ENCODE measurements around the gene KCNIP4.

KCNIP4 gene

GRCh38 chr4:21457086-21457840, 491.3 kb downstream of the KCNIP4 start:
- DNase-seq (ENCODE audit: extremely low spot score) = no peak
- TF ChIP-seq FOXM1 (IDR thresholded peaks at IDR 0.05; ENCODE audit: borderline replicate concordance) (no peak), SUZ12 (IDR thresholded peaks at IDR 0.05) (no peak), ELF4 (IDR thresholded peaks at IDR 0.05) (no peak), ARNT (IDR thresholded peaks at IDR 0.05) (no peak), PKNOX1 (IDR thresholded peaks at IDR 0.05) (no peak), SP1 (IDR thresholded peaks at IDR 0.05) (no peak), ZNF384 (IDR thresholded peaks at IDR 0.05) (no peak), CTBP1 (IDR thresholded peaks at IDR 0.05; ENCODE audit: borderline replicate concordance) (no peak), BHLHE40 (IDR thresholded peaks at IDR 0.05; ENCODE audit: borderline replicate concordance) (no peak), TARDBP (IDR thresholded peaks at IDR 0.05) (no peak), FOXK2 (IDR thresholded peaks at IDR 0.05) (no peak), FOXA1 (IDR thresholded peaks at IDR 0.05) (no peak), L3MBTL2 (conservative IDR thresholded peaks at IDR 0.05) (no peak), NFRKB (IDR thresholded peaks at IDR 0.05) (no peak), LEF1 (IDR thresholded peaks at IDR 0.05; ENCODE audit: borderline replicate concordance) (no peak)
- ChIA-PET CTCF (no interaction called here), POLR2A (no interaction called here)

- no peak for TF ChIP-seq SUZ12 (IDR thresholded peaks at IDR 0.05)
- no peak for TF ChIP-seq LEF1 (IDR thresholded peaks at IDR 0.05; ENCODE audit: borderline replicate concordance)
- ChIA-PET POLR2A (no interaction called here), CTCF (no interaction called here)
- no peak for DNase-seq (ENCODE audit: extremely low spot score)
Observed at GRCh38 chr4:21454831-21455230, 493.7 kb downstream of the KCNIP4 start.

GRCh38 chr4:21454201-21454600, 494.4 kb downstream of the KCNIP4 start:
- CTCF ChIA-PET = no interaction called here
- POLR2A ChIA-PET = no interaction called here
- no peak for DNase-seq (ENCODE audit: extremely low spot score)
- TF ChIP-seq SP1 (IDR thresholded peaks at IDR 0.05) = no peak
- TF ChIP-seq FOXM1 (IDR thresholded peaks at IDR 0.05; ENCODE audit: borderline replicate concordance) = no peak
- TF ChIP-seq BHLHE40 (IDR thresholded peaks at IDR 0.05; ENCODE audit: borderline replicate concordance) = no peak
- TF ChIP-seq NFRKB (IDR thresholded peaks at IDR 0.05) = no peak
- no peak for TF ChIP-seq CTBP1 (IDR thresholded peaks at IDR 0.05; ENCODE audit: borderline replicate concordance)
- TF ChIP-seq TARDBP (IDR thresholded peaks at IDR 0.05) = no peak
- TF ChIP-seq LEF1 (IDR thresholded peaks at IDR 0.05; ENCODE audit: borderline replicate concordance) = no peak
- no peak for TF ChIP-seq FOXA1 (IDR thresholded peaks at IDR 0.05)
- no peak for TF ChIP-seq HDGF (IDR thresholded peaks at IDR 0.05; ENCODE audit: borderline replicate concordance)
- no peak for TF ChIP-seq FOXK2 (IDR thresholded peaks at IDR 0.05)
- TF ChIP-seq L3MBTL2 (conservative IDR thresholded peaks at IDR 0.05) = no peak
- no peak for TF ChIP-seq ELF4 (IDR thresholded peaks at IDR 0.05)

- CTCF ChIA-PET = no interaction called here
- POLR2A ChIA-PET = no interaction called here
- TF ChIP-seq HDGF (IDR thresholded peaks at IDR 0.05; ENCODE audit: borderline replicate concordance) (no peak), TARDBP (IDR thresholded peaks at IDR 0.05) (no peak), BHLHE40 (IDR thresholded peaks at IDR 0.05; ENCODE audit: borderline replicate concordance) (no peak), FOXK2 (IDR thresholded peaks at IDR 0.05) (no peak), NFRKB (IDR thresholded peaks at IDR 0.05) (no peak), FOXM1 (IDR thresholded peaks at IDR 0.05; ENCODE audit: borderline replicate concordance) (no peak), SUZ12 (IDR thresholded peaks at IDR 0.05) (no peak), LEF1 (IDR thresholded peaks at IDR 0.05; ENCODE audit: borderline replicate concordance) (no peak), PKNOX1 (IDR thresholded peaks at IDR 0.05) (no peak), SP1 (IDR thresholded peaks at IDR 0.05) (no peak), ARNT (IDR thresholded peaks at IDR 0.05) (no peak), ZNF384 (IDR thresholded peaks at IDR 0.05) (no peak), FOXA1 (IDR thresholded peaks at IDR 0.05) (no peak), CTBP1 (IDR thresholded peaks at IDR 0.05; ENCODE audit: borderline replicate concordance) (no peak), L3MBTL2 (conservative IDR thresholded peaks at IDR 0.05) (no peak), ELF4 (IDR thresholded peaks at IDR 0.05) (no peak)
- DNase-seq (ENCODE audit: extremely low spot score) = no peak
Observed at GRCh38 chr4:21452931-21453330, 495.6 kb downstream of the KCNIP4 start.

- ChIA-PET POLR2A (no interaction called here), CTCF (no interaction called here)
- TF ChIP-seq SP1 (IDR thresholded peaks at IDR 0.05) (no peak), ARNT (IDR thresholded peaks at IDR 0.05) (no peak), ZNF384 (IDR thresholded peaks at IDR 0.05) (no peak), ELF4 (IDR thresholded peaks at IDR 0.05) (no peak), L3MBTL2 (conservative IDR thresholded peaks at IDR 0.05) (no peak), BHLHE40 (IDR thresholded peaks at IDR 0.05; ENCODE audit: borderline replicate concordance) (no peak)
- DNase-seq (ENCODE audit: extremely low spot score) = no peak
Observed at GRCh38 chr4:21451032-21451431, 497.5 kb downstream of the KCNIP4 start.

- ChIA-PET POLR2A (no interaction called here), CTCF (interaction anchor here (0.6 kb wide), 1 partner anchor 21 kb away, joined by 3 read pairs; no protein-coding TSS in a partner anchor)
- no peak for DNase-seq (ENCODE audit: extremely low spot score)
- TF ChIP-seq SUZ12 (IDR thresholded peaks at IDR 0.05) = no peak
- TF ChIP-seq LEF1 (IDR thresholded peaks at IDR 0.05; ENCODE audit: borderline replicate concordance) = no peak
- TF ChIP-seq BHLHE40 (IDR thresholded peaks at IDR 0.05; ENCODE audit: borderline replicate concordance) = no peak
- TF ChIP-seq FOXK2 (IDR thresholded peaks at IDR 0.05) = no peak
- no peak for TF ChIP-seq FOXA1 (IDR thresholded peaks at IDR 0.05)
- TF ChIP-seq L3MBTL2 (conservative IDR thresholded peaks at IDR 0.05) = no peak
- no peak for TF ChIP-seq ZNF384 (IDR thresholded peaks at IDR 0.05)
- no peak for TF ChIP-seq ARNT (IDR thresholded peaks at IDR 0.05)
- TF ChIP-seq PKNOX1 (IDR thresholded peaks at IDR 0.05) = no peak
- no peak for TF ChIP-seq ELF4 (IDR thresholded peaks at IDR 0.05)
- no peak for TF ChIP-seq CTBP1 (IDR thresholded peaks at IDR 0.05; ENCODE audit: borderline replicate concordance)
- TF ChIP-seq SP1 (IDR thresholded peaks at IDR 0.05) = no peak
- TF ChIP-seq FOXM1 (IDR thresholded peaks at IDR 0.05; ENCODE audit: borderline replicate concordance) = no peak
- TF ChIP-seq HDGF (IDR thresholded peaks at IDR 0.05; ENCODE audit: borderline replicate concordance) = no peak
- TF ChIP-seq NFRKB (IDR thresholded peaks at IDR 0.05) = no peak
- TF ChIP-seq TARDBP (IDR thresholded peaks at IDR 0.05) = no peak
Observed at GRCh38 chr4:21450331-21450730, 498.2 kb downstream of the KCNIP4 start.

Measured in HEK293T (cell line).